HG03575 (cell line): ENCODE data around the gene THPO.

Source experiments
- ATAC-seq: cut with Tn5 transposase; IDR thresholded peaks from one replicate; pipeline ENCODE4 v1.9.1; 2021; ENCODE audit not compliant: unreplicated experiment, insufficient number of reproducible peaks, low FRiP score; ENCODE audit errors: extremely low read depth

The THPO gene

DNA sequence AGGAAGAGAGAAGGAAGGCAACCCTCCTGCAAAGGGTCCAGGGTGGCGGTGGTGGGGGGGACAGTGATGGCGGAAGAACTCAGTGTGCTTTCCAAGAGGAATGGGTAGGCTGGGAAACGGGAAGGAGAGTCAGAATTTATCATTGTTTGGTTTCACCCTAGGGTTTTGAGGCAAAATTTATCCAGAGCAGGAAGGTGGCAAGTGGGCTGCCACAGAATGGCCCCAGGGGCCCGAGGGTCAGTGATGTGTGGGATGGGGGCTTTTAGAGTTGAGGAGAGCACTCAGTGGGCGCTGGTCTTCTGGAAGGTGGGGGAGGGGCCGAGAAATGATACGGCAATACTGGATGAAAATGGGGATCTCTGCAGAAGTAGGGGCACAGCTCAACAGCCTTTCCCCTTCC lies 40.0 kb downstream of the THPO start:
- no peak for ATAC-seq

DNA sequence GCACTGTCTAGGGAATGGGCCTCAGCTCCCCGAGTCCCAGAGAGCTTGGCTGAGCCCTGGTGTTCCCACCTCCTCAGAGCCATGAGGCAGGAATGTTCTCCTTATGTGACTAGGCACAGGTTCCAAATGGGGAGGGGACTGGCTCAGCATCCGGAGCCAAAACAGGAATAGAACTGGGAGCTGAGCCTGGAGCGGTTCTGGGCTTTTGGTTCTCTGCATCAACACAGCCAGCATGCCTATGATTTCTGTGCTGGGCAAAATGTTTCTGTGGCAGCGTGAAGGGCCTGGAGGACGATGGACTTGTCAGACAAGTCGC lies 40.6 kb downstream of the THPO start, which contains the start of gene FAM131A:
FAM131A (plus strand) TSS at position 202 of the 316 bp plus-strand sequence; CDS start at position 233, 31 bp downstream.
- ATAC-seq = no peak

DNA sequence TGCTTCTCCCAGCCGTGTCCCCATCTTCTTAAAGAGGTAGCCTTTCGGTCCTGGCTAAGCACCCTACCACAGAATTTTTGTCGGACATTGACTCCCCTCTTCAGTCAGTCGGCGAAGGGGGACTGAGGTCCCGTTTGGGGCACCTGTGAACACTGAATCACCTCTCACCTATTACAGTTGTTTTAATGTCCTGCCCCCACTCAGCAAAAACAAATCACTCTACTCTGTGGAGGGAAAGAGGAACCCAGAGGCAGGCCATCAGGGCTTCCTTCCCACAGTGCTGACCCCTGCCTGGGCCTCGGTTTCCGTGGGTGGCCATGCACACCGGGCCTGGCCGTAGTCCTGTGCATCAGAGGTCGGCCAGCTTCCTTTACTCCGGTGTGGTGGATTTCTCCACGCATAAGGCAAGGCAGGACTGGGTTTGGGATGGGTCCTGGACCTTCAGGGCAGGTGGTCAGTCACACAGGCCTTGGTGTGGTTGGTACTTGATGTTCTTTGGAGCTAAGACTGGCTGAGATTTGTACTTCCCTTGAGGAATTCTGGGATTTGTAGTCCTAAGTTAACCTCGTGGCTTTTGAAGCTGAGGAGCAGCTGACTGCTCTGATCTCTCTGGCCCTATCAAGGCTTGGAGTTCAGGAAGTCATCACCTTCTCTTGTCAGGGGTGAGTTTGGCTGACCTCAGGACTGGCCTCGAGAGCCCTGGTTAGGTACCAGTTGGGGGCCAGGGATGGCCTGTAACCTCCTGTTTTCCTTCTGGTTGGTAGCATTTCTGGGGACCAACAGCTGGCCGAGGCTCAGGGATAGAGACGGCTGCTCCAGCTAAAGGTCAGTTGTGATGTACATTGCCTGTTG lies 41.2 kb downstream of the THPO start:
- ATAC-seq = no peak

DNA sequence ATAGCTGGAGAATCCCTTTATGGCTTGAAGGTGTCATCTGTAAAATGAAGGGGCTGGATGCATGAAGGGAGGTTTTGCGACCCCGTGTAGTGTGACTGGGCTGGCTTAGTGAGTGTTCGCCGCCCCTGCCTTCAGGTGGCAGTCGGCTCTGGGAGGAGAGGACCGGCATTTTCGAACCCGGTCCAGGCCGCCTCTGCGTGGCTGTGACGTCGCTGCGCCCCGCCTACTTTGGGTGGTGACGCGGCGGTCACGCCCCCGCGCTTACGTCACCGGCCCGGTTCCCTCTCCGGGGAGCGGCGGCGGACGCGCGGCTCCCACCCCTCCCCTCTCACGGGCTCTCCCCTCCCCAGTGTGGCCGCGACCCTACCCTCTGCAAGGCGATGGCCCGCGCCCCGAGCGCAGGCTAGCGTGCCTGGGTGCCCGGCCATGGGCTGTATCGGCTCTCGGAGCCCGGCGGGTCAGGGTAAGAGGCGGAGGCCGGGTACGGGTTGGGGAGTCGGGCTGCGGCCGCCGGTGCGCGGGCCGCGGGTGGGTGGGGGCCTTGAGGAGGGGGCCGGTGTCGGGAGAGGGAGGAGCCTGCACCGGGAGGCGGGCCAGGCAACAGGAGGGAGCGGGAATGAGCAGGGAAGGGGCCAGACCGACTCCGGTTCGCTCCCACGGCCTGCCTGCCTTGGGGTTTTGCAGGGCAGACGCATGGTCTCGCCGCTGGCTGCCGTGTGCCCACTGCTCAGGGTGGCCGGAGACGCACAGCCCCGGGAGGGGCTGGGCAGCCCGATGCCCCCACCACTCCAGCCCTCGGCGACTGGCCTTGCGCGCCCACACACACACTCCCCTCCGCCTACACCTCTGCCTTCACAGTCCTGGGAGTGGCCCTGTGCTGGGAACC lies 42.1 kb downstream of the THPO start:
- ATAC-seq = no peak

DNA sequence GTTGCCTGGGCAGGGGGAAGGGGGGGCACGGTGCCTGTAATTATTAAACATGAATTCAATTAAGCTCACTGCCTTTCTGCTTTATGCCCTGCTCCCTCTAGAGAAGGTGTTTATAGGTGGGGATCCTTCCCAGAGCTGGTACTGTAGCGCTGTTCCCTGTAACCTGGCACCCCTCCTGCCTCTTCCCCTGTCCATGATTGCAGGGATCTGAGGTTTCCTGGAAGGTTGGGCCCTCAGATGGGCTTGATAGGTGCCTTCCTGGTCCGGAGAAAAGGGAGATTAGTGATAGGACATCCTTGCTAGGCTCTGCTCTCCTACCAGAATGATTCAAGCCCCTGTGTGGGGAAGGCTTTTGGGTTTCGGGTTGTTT lies 42.7 kb downstream of the THPO start:
- ATAC-seq = no peak

DNA sequence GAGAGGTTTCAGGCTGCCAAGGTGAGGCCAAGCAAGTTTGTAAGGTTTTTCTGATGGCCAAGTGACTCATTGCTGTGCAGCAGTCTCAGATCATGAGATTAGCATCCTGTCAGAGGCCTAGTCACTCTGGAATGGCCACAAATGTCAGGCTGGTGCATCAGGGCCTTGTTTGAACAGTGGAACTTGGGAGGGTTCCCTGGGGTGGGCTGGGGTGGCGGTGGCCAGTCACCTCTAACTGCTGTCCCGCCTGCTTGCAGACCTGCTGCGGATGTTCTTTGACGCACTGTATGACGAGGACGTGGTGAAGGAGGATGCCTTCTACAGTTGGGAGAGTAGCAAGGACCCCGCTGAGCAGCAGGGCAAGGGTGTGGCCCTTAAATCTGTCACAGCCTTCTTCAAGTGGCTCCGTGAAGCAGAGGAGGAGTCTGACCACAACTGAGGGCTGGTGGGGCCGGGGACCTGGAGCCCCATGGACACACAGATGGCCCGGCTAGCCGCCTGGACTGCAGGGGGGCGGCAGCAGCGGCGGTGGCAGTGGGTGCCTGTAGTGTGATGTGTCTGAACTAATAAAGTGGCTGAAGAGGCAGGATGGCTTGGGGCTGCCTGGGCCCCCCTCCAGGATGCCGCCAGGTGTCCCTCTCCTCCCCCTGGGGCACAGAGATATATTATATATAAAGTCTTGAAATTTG lies 43.4 kb downstream of the THPO start:
- ATAC-seq = no peak

DNA sequence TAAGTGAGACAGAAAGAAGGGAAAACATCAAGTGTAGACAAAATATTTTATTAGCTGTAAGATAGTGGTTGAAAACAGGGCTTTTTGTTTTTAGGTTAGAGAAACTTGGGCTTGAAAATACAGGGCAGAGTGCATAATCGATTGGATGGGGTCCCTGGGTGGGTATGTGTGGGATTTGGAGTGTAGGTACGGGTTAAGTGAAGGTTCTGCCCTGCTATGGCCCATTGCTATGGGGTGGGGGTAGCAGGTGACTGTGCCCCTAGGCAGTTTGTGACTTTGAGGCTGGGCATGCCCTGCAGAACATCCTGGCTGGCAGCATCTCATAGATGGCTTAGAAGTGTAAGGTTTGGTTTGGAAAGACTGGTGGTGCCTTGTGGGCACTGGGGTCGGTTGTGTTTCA lies 44.3 kb downstream of the THPO start:
- ATAC-seq = no peak

DNA sequence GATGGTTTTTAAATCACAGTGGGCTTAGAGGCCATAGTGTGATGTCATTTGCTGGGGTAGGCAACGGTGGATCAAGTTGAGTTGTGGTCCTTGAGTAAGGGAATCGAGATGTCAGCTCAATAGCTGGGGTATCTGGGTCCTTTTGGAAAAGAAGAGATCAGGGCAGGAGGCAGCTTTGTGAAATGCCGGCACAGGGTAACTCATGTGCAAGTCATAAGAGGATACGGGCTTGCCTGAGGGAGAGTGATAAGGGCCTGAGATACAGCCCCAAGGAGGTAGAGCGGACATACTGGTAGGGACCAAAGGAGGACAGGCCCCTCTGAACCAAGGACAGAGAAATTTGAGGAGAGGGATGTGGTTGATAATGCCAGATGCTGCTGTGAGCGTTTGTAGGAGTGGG lies 44.8 kb downstream of the THPO start:
- no peak for ATAC-seq

DNA sequence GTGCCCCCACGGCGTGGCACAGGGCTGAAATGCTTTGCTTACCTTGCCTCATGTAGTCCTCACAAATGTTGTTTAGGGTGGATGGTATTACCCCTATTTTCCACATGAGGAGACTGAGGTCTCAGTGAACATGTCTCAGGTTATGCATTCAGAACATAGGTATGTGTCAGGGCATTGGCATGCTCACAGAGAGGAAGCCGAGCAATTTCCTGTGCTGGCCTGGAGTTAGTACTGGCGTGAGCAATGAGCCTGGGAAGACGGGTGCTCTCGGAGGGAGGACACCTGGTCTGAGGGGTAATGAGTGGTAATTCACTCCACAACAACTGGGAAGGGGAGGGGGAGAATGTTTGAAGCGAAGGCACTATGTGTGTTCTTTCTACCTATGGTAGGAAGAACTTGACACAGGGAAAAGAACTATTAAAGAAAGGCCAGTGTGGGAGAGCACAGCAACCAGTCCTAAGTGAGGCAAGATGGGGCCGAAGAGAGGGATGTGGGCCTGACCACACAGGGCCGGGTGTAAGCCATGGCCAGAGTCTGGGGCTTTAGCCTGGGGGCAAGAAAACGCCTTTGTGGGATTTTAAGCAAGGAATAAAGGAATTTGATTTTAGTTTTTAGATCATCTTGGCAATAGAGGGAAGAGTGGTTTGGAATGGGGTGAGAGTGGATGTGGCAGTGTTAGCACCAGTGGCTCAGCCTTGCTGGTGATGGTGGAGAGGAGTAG lies 45.5 kb downstream of the THPO start:
- no peak for ATAC-seq

DNA sequence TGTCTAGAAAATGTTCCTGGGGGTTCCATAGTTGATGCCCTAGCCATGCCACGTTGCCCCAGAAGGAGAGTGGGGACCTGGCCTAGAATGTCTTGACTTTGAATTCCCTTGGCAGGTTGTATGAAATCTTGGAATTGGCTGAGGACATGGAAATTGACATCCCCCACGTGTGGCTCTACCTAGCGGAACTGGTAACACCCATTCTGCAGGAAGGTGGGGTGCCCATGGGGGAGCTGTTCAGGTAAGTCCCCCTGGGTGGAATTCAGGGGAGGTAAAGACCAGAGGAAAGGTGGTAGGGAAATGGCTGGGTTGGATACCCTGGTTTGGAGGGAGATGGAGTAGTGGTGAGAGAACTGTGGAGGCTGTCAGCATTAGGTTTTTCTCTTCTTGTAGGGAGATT lies 49.5 kb downstream of the THPO start:
- no peak for ATAC-seq

DNA sequence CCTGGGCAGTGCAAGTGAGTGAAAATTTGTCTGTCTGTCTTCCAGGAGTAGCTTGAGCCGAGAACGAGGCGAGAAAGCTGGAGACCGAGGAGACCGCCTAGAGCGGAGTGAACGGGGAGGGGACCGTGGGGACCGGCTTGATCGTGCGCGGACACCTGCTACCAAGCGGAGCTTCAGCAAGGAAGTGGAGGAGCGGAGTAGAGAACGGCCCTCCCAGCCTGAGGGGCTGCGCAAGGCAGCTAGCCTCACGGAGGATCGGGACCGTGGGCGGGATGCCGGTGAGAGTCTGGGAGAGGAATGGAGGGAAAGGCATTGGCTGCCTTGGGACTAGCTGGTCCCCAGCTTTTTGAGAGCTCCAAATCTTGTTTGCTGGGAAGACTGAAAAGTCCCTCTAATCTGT lies 50.8 kb downstream of the THPO start:
- no peak for ATAC-seq

DNA sequence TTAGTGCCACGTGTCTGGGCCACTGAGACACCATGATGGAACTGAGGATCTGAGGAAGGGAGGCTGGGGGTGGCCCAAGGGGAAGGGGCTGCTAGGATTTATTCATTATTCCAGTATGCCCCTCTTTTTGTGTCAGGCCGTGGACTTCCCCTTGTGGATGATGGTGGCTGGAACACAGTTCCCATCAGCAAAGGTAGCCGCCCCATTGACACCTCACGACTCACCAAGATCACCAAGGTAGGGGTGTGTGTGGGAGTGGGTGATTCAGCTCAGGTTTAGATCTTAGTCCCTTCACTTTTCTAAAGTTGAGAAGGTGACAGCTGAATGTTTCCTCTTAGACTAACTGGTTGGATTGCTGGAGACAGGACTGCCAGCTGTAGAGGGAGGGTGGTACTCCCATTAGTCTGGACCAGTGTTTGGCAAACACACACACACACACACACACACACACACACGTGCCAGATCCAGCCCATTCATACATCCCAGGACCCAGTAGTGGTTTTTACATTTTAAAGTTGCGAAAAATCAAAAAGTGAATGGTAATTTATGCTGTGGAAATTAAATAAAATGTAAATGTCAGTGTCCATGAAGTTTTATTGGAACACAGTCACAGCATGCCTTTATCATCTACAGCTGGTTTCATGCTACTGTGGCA lies 52.2 kb downstream of the THPO start:
- no peak for ATAC-seq

DNA sequence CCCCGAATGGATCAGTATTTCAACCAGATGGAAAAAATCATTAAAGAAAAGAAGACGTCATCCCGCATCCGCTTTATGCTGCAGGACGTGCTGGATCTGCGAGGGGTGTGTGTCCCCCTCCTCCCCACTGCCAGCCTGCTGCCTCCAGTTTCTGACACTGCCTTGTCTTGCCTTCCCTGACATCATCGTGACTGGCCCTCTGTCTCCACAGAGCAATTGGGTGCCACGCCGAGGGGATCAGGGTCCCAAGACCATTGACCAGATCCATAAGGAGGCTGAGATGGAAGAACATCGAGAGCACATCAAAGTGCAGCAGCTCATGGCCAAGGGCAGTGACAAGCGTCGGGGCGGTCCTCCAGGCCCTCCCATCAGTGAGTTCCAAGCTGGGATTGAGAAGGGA lies 52.7 kb downstream of the THPO start:
- no peak for ATAC-seq

DNA sequence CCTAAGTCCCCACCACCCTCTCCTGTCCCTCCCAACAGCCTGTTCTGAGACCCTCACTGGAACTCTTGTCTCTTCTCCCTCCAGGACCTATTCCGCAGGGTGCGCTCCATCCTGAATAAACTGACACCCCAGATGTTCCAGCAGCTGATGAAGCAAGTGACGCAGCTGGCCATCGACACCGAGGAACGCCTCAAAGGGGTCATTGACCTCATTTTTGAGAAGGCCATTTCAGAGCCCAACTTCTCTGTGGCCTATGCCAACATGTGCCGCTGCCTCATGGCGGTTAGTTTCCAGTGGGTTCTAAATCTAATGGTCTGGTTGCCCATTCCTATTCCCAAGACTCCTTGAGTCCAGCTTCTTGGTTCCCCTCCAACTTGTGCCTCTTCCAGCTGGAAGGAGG lies 54.3 kb downstream of the THPO start:
- ATAC-seq = no peak

DNA sequence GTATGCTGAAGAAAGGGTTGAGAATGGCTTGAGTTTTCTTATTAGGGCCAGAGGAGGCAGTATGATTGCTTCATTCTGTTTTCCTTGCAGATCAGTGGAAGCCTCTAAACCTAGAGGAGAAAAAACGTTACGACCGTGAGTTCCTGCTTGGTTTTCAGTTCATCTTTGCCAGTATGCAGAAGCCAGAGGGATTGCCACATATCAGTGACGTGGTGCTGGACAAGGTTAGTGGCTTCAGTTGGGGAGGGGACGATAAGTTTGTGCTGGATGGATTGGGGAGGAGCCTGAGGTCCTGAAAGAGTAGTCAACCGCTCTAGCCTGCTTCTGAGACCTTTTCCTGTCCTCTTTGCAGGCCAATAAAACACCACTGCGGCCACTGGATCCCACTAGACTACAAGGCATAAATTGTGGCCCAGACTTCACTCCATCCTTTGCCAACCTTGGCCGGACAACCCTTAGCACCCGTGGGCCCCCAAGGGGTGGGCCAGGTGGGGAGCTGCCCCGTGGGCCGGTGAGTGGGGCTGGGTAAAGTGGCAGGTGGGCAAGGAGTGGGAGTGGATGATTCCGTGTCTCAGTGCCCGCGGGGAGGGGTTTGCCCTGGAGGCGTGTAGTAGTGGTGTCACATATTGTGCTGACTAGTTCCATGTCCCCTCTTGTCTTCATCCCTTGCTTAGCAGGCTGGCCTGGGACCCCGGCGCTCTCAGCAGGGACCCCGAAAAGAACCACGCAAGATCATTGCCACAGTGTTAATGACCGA lies 55.1 kb downstream of the THPO start:
- no peak for ATAC-seq
